Activated CD8-positive, alpha-beta T cell treated with anti-CD3 and anti-CD28 coated beads for 36 hours (primary cell): ENCODE measurements around the gene TNFRSF1A. TPM values are rescaled to one million over a fixed set of nuclear protein-coding genes. Genes with fewer than 3 reads are reported as not detected.
"Not testable (repeated sequence)": the region's sequence is repeated elsewhere in the genome, so short reads cannot be mapped to it uniquely, and the experiment has no call there.

ENCODE experiments used
- ATAC-seq: fragments of 200-7000 bp; cut with Tn5 transposase; one replicate; pipeline ENCODE4 v1.10.0; 2021; ENCODE audit warnings: mild to moderate bottlenecking, moderate library complexity
- CTCF ChIA-PET: fragments of 350-600 bp; sonication (Branson Sonifier 250); formaldehyde crosslinking; loops from one replicate; lab custom pipeline; 2021; ENCODE audit warnings: antibody characterized with exemption; lab: Charles Lee
- POLR2A ChIA-PET: fragments of 350-600 bp; sonication (Branson Sonifier 250); formaldehyde crosslinking; loops from one replicate; lab custom pipeline; 2021; ENCODE audit warnings: antibody characterized with exemption; lab: Charles Lee
- DNase-seq: peaks from one replicate; pipeline ENCODE4 v3.0.0-alpha.2; 2020
- H3K27ac Mint-ChIP-seq: one replicate; pipeline ENCODE4 v1.8.0; 2021; ENCODE audit warnings: mild to moderate bottlenecking, mixed read lengths
- H3K27me3 Mint-ChIP-seq: one replicate; pipeline ENCODE4 v1.8.0; 2021; ENCODE audit warnings: mixed read lengths
- H3K36me3 Mint-ChIP-seq: one replicate; pipeline ENCODE4 v1.8.0; 2021; ENCODE audit warnings: low read depth, mixed read lengths
- H3K4me1 Mint-ChIP-seq: one replicate; pipeline ENCODE4 v1.8.0; 2021; ENCODE audit warnings: low read depth, mixed read lengths
- H3K4me3 Mint-ChIP-seq: one replicate; pipeline ENCODE4 v1.8.0; 2021; ENCODE audit warnings: mild to moderate bottlenecking, moderate library complexity, mixed read lengths
- H3K9me3 Mint-ChIP-seq: one replicate; pipeline ENCODE4 v1.8.0; 2021; ENCODE audit warnings: mixed read lengths
- CTCF ChIP-seq: fragments of 200-600 bp; IDR thresholded peaks from one replicate; pipeline ENCODE4 v1.8.0; 2022; ENCODE audit warnings: antibody characterized with exemption, mild to moderate bottlenecking
- intact Hi-C: fragments of 100-400 bp; cut with micrococcal nuclease; formaldehyde crosslinking; loops from one replicate; pipeline ENCODE4 v1.10.0; 2022
- total RNA-seq, 2 experiments: library from RNA; stranded (reverse); gene quantifications; one replicate each; pipeline ENCODE4 v1.2.3, GENCODE V29; 2021

The TNFRSF1A gene
- total RNA-seq, 2 experiments from 2014 or later, result 40.6 TPM

GRCh38 chr12:6346235-6346832 lies 4.5 kb upstream of the TNFRSF1A start:
- no peak for TF ChIP-seq CTCF
- Mint-ChIP-seq H3K36me3 (peaks cover under 1% of the 10 kb centered on the region), H3K27ac (peak overlapping the region; percentile 30), H3K27me3 (no peaks in the 10 kb centered on the region), H3K4me1 (peaks cover 49% of the 10 kb centered on the region), H3K4me3 (no peak overlapping the region), H3K9me3 (no peaks in the 10 kb centered on the region)
- intact Hi-C loops, result no loop called here
- ATAC-seq (no peak), DNase-seq (no peak)
- ChIA-PET CTCF (interaction anchor here (0.9 to 2.6 kb wide), 8 partner anchors 10 to 119 kb away, joined by 3 to 18 read pairs (median 6); no protein-coding TSS in a partner anchor), POLR2A (interaction anchor here (0.8 to 1.8 kb wide), 8 partner anchors 10 to 39 kb away, joined by 3 to 16 read pairs (median 4); partner anchors contain the start of gene SCNN1A)

GRCh38 chr12:6345319-6346091 lies 3.6 kb upstream of the TNFRSF1A start:
- Mint-ChIP-seq H3K4me3 (no peak overlapping the region), H3K9me3 (no peaks in the 10 kb centered on the region), H3K27me3 (no peaks in the 10 kb centered on the region), H3K4me1 (peaks cover 49% of the 10 kb centered on the region), H3K36me3 (peaks cover 3% of the 10 kb centered on the region), H3K27ac (peak overlapping the region; percentile 75)
- DNase-seq (peak; percentile 80), ATAC-seq (peak; percentile 79)
- ChIA-PET POLR2A (interaction anchor here (0.6 to 1.8 kb wide), 13 partner anchors 10 to 368 kb away, joined by 3 to 16 read pairs (median 3); partner anchors contain the start of gene SCNN1A), CTCF (interaction anchor here (0.7 to 2.7 kb wide), 10 partner anchors 10 to 195 kb away, joined by 3 to 18 read pairs (median 6); no protein-coding TSS in a partner anchor)
- intact Hi-C loops, result no loop called here
- no peak for TF ChIP-seq CTCF

GRCh38 chr12:6344101-6344660 lies 2.3 kb upstream of the TNFRSF1A start:
- H3K36me3 Mint-ChIP-seq, H3K4me3 Mint-ChIP-seq, DNase-seq, intact Hi-C loops, H3K9me3 Mint-ChIP-seq, H3K27ac Mint-ChIP-seq, H3K27me3 Mint-ChIP-seq, ATAC-seq: not testable (repeated sequence)
- H3K4me1 Mint-ChIP-seq, result peaks cover 49% of the 10 kb centered on the region
- ChIA-PET POLR2A (interaction anchor here (0.9 to 1.4 kb wide), 3 partner anchors 14 to 108 kb away, joined by 3 to 4 read pairs (median 4); partner anchors contain the start of gene TAPBPL), CTCF (interaction anchor here (0.8 to 2.7 kb wide), 3 partner anchors 9 to 149 kb away, joined by 4 to 9 read pairs (median 5); partner anchors contain the start of gene MRPL51)

GRCh38 chr12:6343518-6343917 lies 1.6 kb upstream of the TNFRSF1A start:
- intact Hi-C loops, result no loop called here
- ATAC-seq, result no peak

More at GRCh38 chr12:6343518-6343917, 1.6 kb upstream of the TNFRSF1A start:
- H3K4me1 Mint-ChIP-seq, result peaks cover 49% of the 10 kb centered on the region
- H3K4me3 Mint-ChIP-seq, result no peak overlapping the region
- H3K9me3 Mint-ChIP-seq, result no peaks in the 10 kb centered on the region
- H3K27me3 Mint-ChIP-seq, result no peaks in the 10 kb centered on the region
- H3K27ac Mint-ChIP-seq, result no peak overlapping the region
- TF ChIP-seq CTCF, result no peak
- CTCF ChIA-PET, result interaction anchor here (0.8 to 2.7 kb wide), 3 partner anchors 9 to 150 kb away, joined by 4 to 9 read pairs (median 5); partner anchors contain the start of gene MRPL51
- no peak for DNase-seq
- H3K36me3 Mint-ChIP-seq, result peaks cover 3% of the 10 kb centered on the region
- POLR2A ChIA-PET, result interaction anchor here (0.9 to 1.9 kb wide), 4 partner anchors 14 to 108 kb away, joined by 3 to 7 read pairs (median 4); partner anchors contain the start of gene TAPBPL
